Measurements from ENCODE around the gene AFDN. TPM values are rescaled to one million over a fixed set of nuclear protein-coding genes. Genes with fewer than 3 reads are reported as not detected.

Gene AFDN
- total RNA-seq, 3 donors from 2014 or later (not counting 1 experiment from before 2014, with no cell fraction given): 6.3 to 9.3 (median 7.9) TPM

DNA sequence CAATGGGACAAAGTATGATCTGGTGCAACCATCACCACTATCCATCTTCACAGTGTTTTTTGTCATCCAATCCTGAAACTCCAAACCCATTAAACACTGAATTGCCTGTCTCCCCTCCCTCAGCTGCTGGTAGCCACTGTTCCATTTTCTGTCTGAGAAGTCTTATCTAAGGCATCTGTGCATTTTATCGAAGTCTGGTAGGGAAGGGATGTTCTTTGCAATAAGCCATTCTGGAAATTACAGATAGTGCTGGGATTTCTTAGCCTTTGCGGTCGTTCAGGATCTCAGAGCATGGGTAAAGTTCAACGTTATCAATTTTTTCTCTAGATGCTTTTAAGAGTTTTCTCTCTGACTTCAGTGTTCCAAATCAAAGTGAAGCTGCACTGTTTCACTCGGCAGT lies 194.9 kb downstream of the AFDN start:
- no peaks in the 10 kb centered on the region for H3K9me3 Mint-ChIP-seq
- TF ChIP-seq, protein P1, sequence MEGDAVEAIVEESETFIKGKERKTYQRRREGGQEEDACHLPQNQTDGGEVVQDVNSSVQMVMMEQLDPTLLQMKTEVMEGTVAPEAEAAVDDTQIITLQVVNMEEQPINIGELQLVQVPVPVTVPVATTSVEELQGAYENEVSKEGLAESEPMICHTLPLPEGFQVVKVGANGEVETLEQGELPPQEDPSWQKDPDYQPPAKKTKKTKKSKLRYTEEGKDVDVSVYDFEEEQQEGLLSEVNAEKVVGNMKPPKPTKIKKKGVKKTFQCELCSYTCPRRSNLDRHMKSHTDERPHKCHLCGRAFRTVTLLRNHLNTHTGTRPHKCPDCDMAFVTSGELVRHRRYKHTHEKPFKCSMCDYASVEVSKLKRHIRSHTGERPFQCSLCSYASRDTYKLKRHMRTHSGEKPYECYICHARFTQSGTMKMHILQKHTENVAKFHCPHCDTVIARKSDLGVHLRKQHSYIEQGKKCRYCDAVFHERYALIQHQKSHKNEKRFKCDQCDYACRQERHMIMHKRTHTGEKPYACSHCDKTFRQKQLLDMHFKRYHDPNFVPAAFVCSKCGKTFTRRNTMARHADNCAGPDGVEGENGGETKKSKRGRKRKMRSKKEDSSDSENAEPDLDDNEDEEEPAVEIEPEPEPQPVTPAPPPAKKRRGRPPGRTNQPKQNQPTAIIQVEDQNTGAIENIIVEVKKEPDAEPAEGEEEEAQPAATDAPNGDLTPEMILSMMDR (IDR thresholded peaks at IDR 0.05): no peak
- H3K4me1 Mint-ChIP-seq: no peaks in the 10 kb centered on the region
- no peaks in the 10 kb centered on the region for H3K36me3 ChIP-seq (ENCODE audit: control insufficient read depth, insufficient read depth, low read length)
- H3K27me3 Mint-ChIP-seq (ENCODE audit: low read depth in 2 of 2): peaks cover under 1 to 6% of the 10 kb centered on the region in 2 donors
- H3K4me1 ChIP-seq (ENCODE audit: control insufficient read depth, insufficient read depth, low read length): no peaks in the 10 kb centered on the region
- no peak overlapping the region for H3K27ac ChIP-seq (ENCODE audit: low read length)
- 83% methylated on average over 4 of the region's 5 CpGs for WGBS (ENCODE audit: insufficient coverage)
- DNase-seq: no peak
- intact Hi-C loops (cut with micrococcal nuclease): no loop called here
- no peaks in the 10 kb centered on the region for H3K36me3 Mint-ChIP-seq
- H3K4me3 ChIP-seq (ENCODE audit: low read length): no peak overlapping the region
- H3K27me3 ChIP-seq (ENCODE audit: control insufficient read depth, insufficient read depth, low read length): no peaks in the 10 kb centered on the region
- no peaks in the 10 kb centered on the region for H3K9me3 ChIP-seq (ENCODE audit: control insufficient read depth, insufficient read depth, low read length)
- H3K4me3 Mint-ChIP-seq: no peak overlapping the region
- ATAC-seq: no peak
- no peak overlapping the region for H3K27ac Mint-ChIP-seq

Other genes starting within 250 kb of the AFDN start
- not detected for gene KIF25, start 170.8 kb downstream of the AFDN start, total RNA-seq

Data from natural killer cell (primary cell).